ENCODE measurements around the gene ACTL6B. TPM values are rescaled to one million over a fixed set of nuclear protein-coding genes. Genes with fewer than 3 reads are reported as not detected.
"Not testable (repeated sequence)": the region's sequence is repeated elsewhere in the genome, so short reads cannot be mapped to it uniquely, and the experiment has no call there.

Gene ACTL6B
- total and polyA plus RNA-seq, 2 donors: 0.05 to 0.18 TPM

- H3K4me3 ChIP-seq (ENCODE audit: low read length in 2 of 2); H3K36me3 ChIP-seq (ENCODE audit: control insufficient read depth in 2 of 2, insufficient read depth in 2 of 2, low read length in 1 of 2); H3K9me3 ChIP-seq (ENCODE audit: control insufficient read depth in 2 of 2, insufficient read depth in 1 of 2, low read length in 1 of 2); H3K4me1 ChIP-seq (ENCODE audit: control insufficient read depth in 2 of 2, insufficient read depth in 2 of 2, low read length in 2 of 2); H3K27ac ChIP-seq (ENCODE audit: low read depth in 1 of 2, low read length in 1 of 2); DNase-seq (ENCODE audit: low read depth in 6 of 9, low spot score in 9 of 9): not testable (repeated sequence)
- WGBS: 90% methylated on average over 12 of the region's 12 CpGs
- H3K27me3 ChIP-seq (ENCODE audit: control insufficient read depth in 2 of 2, insufficient read depth in 1 of 2, low read length in 1 of 2): peaks cover 0 to 37% of the 10 kb centered on the region in 2 donors
These were observed 6.0 kb upstream of the ACTL6B start for GRCh38 chr7:100662194-100662776.

GRCh38 chr7:100654908-100655831, 1.1 kb downstream of the ACTL6B start:
- WGBS: 50% methylated on average over 25 of the region's 25 CpGs
- peaks cover 6 to 17% of the 10 kb centered on the region in 2 donors for H3K9me3 ChIP-seq (ENCODE audit: control insufficient read depth in 2 of 2, insufficient read depth in 1 of 2, low read length in 1 of 2)

GRCh38 chr7:100649826-100650565, 6.3 kb downstream of the ACTL6B start:
- Histone ChIP-seq H3K27me3 (ENCODE audit: control insufficient read depth in 2 of 2, insufficient read depth in 1 of 2, low read length in 1 of 2) (peaks cover 3 to 44% of the 10 kb centered on the region in 2 donors), H3K36me3 (ENCODE audit: control insufficient read depth in 2 of 2, insufficient read depth in 2 of 2, low read length in 1 of 2) (no peaks in the 10 kb centered on the region), H3K4me3 (ENCODE audit: low read length in 2 of 2) (no peak overlapping the region), H3K4me1 (ENCODE audit: control insufficient read depth in 2 of 2, insufficient read depth in 2 of 2, low read length in 2 of 2) (no peaks in the 10 kb centered on the region), H3K9me3 (ENCODE audit: control insufficient read depth in 2 of 2, insufficient read depth in 1 of 2, low read length in 1 of 2) (no peaks in the 10 kb centered on the region), H3K27ac (ENCODE audit: low read depth in 1 of 2, low read length in 1 of 2) (no peak overlapping the region)
- DNase-seq (ENCODE audit: low read depth in 6 of 9, low spot score in 9 of 9): no peak
- WGBS: 88% methylated on average over 15 of the region's 15 CpGs

More at GRCh38 chr7:100654908-100655831, 1.1 kb downstream of the ACTL6B start:
- Histone ChIP-seq H3K4me3 (ENCODE audit: low read length in 2 of 2) (no peak overlapping the region), H3K27me3 (ENCODE audit: control insufficient read depth in 2 of 2, insufficient read depth in 1 of 2, low read length in 1 of 2) (peaks cover 21 to 55% of the 10 kb centered on the region in 2 donors), H3K27ac (ENCODE audit: low read depth in 1 of 2, low read length in 1 of 2) (no peak overlapping the region), H3K4me1 (ENCODE audit: control insufficient read depth in 2 of 2, insufficient read depth in 2 of 2, low read length in 2 of 2) (no peaks in the 10 kb centered on the region), H3K36me3 (ENCODE audit: control insufficient read depth in 2 of 2, insufficient read depth in 2 of 2, low read length in 1 of 2) (no peaks in the 10 kb centered on the region)
- no peak for DNase-seq (ENCODE audit: low read depth in 6 of 9, low spot score in 9 of 9)

- H3K36me3 ChIP-seq (ENCODE audit: control insufficient read depth in 2 of 2, insufficient read depth in 2 of 2, low read length in 1 of 2): no peaks in the 10 kb centered on the region
- no peak overlapping the region for H3K4me3 ChIP-seq (ENCODE audit: low read length in 2 of 2)
- H3K9me3 ChIP-seq (ENCODE audit: control insufficient read depth in 2 of 2, insufficient read depth in 1 of 2, low read length in 1 of 2): no peaks in the 10 kb centered on the region
- no peak overlapping the region for H3K27ac ChIP-seq (ENCODE audit: low read depth in 1 of 2, low read length in 1 of 2)
- no peaks in the 10 kb centered on the region for H3K4me1 ChIP-seq (ENCODE audit: control insufficient read depth in 2 of 2, insufficient read depth in 2 of 2, low read length in 2 of 2)
- 85% methylated on average over 11 of the region's 11 CpGs for WGBS
- H3K27me3 ChIP-seq (ENCODE audit: control insufficient read depth in 2 of 2, insufficient read depth in 1 of 2, low read length in 1 of 2): peaks cover 0 to 30% of the 10 kb centered on the region in 2 donors
- DNase-seq (ENCODE audit: low read depth in 6 of 9, low spot score in 9 of 9): peak in 2 of 9 donors; percentile 28 to 41
These were observed 13.7 kb downstream of the ACTL6B start for GRCh38 chr7:100642534-100642907.

- Histone ChIP-seq H3K27ac (ENCODE audit: low read depth in 1 of 2, low read length in 1 of 2) (no peak overlapping the region), H3K4me1 (ENCODE audit: control insufficient read depth in 2 of 2, insufficient read depth in 2 of 2, low read length in 2 of 2) (no peaks in the 10 kb centered on the region), H3K27me3 (ENCODE audit: control insufficient read depth in 2 of 2, insufficient read depth in 1 of 2, low read length in 1 of 2) (peaks cover 0 to 27% of the 10 kb centered on the region in 2 donors), H3K36me3 (ENCODE audit: control insufficient read depth in 2 of 2, insufficient read depth in 2 of 2, low read length in 1 of 2) (no peaks in the 10 kb centered on the region), H3K9me3 (ENCODE audit: control insufficient read depth in 2 of 2, insufficient read depth in 1 of 2, low read length in 1 of 2) (no peaks in the 10 kb centered on the region), H3K4me3 (ENCODE audit: low read length in 2 of 2) (no peak overlapping the region)
- DNase-seq (ENCODE audit: low read depth in 6 of 9, low spot score in 9 of 9): no peak
- 94% methylated on average over 10 of the region's 10 CpGs for WGBS
These were observed 14.3 kb downstream of the ACTL6B start for GRCh38 chr7:100641860-100642533.

- DNase-seq (ENCODE audit: low read depth in 6 of 9, low spot score in 9 of 9): no peak
- no peaks in the 10 kb centered on the region for H3K9me3 ChIP-seq (ENCODE audit: control insufficient read depth in 2 of 2, insufficient read depth in 1 of 2, low read length in 1 of 2)
- no peak within 1 kb of the TSS for H3K27ac ChIP-seq (ENCODE audit: low read depth in 1 of 2, low read length in 1 of 2)
- H3K27me3 ChIP-seq (ENCODE audit: control insufficient read depth in 2 of 2, insufficient read depth in 1 of 2, low read length in 1 of 2): peaks cover 0 to 25% of the 10 kb centered on the region in 2 donors
- H3K36me3 ChIP-seq (ENCODE audit: control insufficient read depth in 2 of 2, insufficient read depth in 2 of 2, low read length in 1 of 2): no peaks in the 10 kb centered on the region
- H3K4me3 ChIP-seq (ENCODE audit: low read length in 2 of 2): no peak within 1 kb of the TSS
- no peaks in the 10 kb centered on the region for H3K4me1 ChIP-seq (ENCODE audit: control insufficient read depth in 2 of 2, insufficient read depth in 2 of 2, low read length in 2 of 2)
- WGBS: 60% methylated on average over 10 of the region's 10 CpGs
These were observed 14.8 kb downstream of the ACTL6B start, which contains the start of gene TFR2 for GRCh38 chr7:100641463-100641859. TFR2 (minus strand) TSS chr7:100641552; CDS start chr7:100641509, 43 bp downstream.

GRCh38 chr7:100640517-100641440, 15.5 kb downstream of the ACTL6B start:
- peaks cover 0 to 18% of the 10 kb centered on the region in 2 donors for H3K27me3 ChIP-seq (ENCODE audit: control insufficient read depth in 2 of 2, insufficient read depth in 1 of 2, low read length in 1 of 2)
- WGBS: 77% methylated on average over 24 of the region's 24 CpGs
- H3K4me1 ChIP-seq (ENCODE audit: control insufficient read depth in 2 of 2, insufficient read depth in 2 of 2, low read length in 2 of 2): no peaks in the 10 kb centered on the region
- H3K27ac ChIP-seq (ENCODE audit: low read depth in 1 of 2, low read length in 1 of 2): no peak overlapping the region
- no peak overlapping the region for H3K4me3 ChIP-seq (ENCODE audit: low read length in 2 of 2)
- no peak for DNase-seq (ENCODE audit: low read depth in 6 of 9, low spot score in 9 of 9)
- H3K36me3 ChIP-seq (ENCODE audit: control insufficient read depth in 2 of 2, insufficient read depth in 2 of 2, low read length in 1 of 2): no peaks in the 10 kb centered on the region
- H3K9me3 ChIP-seq (ENCODE audit: control insufficient read depth in 2 of 2, insufficient read depth in 1 of 2, low read length in 1 of 2): no peaks in the 10 kb centered on the region

- H3K4me3 ChIP-seq (ENCODE audit: low read length in 2 of 2): no peak overlapping the region
- no peaks in the 10 kb centered on the region for H3K36me3 ChIP-seq (ENCODE audit: control insufficient read depth in 2 of 2, insufficient read depth in 2 of 2, low read length in 1 of 2)
- H3K4me1 ChIP-seq (ENCODE audit: control insufficient read depth in 2 of 2, insufficient read depth in 2 of 2, low read length in 2 of 2): no peaks in the 10 kb centered on the region
- H3K27ac ChIP-seq (ENCODE audit: low read depth in 1 of 2, low read length in 1 of 2): no peak overlapping the region
- 95% methylated on average over 17 of the region's 17 CpGs for WGBS
- peaks cover 0 to 17% of the 10 kb centered on the region in 2 donors for H3K27me3 ChIP-seq (ENCODE audit: control insufficient read depth in 2 of 2, insufficient read depth in 1 of 2, low read length in 1 of 2)
- DNase-seq (ENCODE audit: low read depth in 6 of 9, low spot score in 9 of 9): no peak
- no peaks in the 10 kb centered on the region for H3K9me3 ChIP-seq (ENCODE audit: control insufficient read depth in 2 of 2, insufficient read depth in 1 of 2, low read length in 1 of 2)
These were observed 16.2 kb downstream of the ACTL6B start for GRCh38 chr7:100639995-100640516.

Measured in thymus (tissue), 11 donors.